GM03348 (cell line): Measurements from ENCODE around the gene PCNX1.

Experiments used
- DNase-seq: peaks from one replicate; pipeline ENCODE4 v3.0.0; 2012; ENCODE audit warnings: low spot score

PCNX1 gene

DNA sequence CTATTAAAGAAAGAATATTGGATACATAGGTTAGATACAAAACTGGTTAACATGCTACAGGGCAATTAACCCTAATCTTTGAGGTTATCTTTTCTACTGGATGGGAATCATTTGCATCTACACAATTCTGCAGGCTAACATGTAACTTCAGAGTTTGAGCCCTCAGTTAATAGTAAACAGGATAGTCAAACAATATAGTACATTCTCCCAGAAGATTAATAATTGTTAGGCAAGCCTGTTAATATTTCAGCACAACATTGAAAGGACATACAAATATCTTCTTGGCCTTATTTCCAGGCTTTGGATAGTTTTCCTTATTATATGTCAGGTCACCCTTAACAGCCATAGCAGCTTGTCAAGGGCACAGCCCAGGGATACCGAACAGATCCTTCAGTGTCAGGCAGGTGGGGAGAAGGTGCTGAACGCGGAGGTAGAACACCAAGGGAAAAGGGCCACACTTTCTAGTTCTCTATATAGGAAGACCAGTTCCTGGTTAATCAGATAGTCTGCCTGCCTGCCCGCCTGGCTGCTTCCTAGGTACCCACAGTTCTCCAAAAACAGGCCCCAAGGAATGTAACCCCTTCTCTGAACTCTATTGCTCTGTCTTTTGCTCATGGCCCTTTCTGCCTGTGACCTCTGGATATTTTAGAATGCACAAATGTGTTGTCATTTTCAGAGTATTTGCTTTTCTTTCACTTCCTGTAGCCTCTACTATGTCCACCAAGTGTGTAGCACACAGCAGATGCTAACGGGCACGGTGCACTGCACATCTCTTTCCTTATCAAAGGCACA lies 256.0 kb downstream of the PCNX1 start:
- DNase-seq, result no peak

- DNase-seq, result no peak
These were observed 256.8 kb downstream of the PCNX1 start for GRCh38 chr14:71163842-71164629.
